ENCODE data around the gene ARID4A. TPM values are rescaled to one million over a fixed set of nuclear protein-coding genes. Genes with fewer than 3 reads are reported as not detected.

The ARID4A gene
- total RNA-seq, 4 donors from 2014 or later = 12.6 to 33.7 (median 18.5) TPM

DNA sequence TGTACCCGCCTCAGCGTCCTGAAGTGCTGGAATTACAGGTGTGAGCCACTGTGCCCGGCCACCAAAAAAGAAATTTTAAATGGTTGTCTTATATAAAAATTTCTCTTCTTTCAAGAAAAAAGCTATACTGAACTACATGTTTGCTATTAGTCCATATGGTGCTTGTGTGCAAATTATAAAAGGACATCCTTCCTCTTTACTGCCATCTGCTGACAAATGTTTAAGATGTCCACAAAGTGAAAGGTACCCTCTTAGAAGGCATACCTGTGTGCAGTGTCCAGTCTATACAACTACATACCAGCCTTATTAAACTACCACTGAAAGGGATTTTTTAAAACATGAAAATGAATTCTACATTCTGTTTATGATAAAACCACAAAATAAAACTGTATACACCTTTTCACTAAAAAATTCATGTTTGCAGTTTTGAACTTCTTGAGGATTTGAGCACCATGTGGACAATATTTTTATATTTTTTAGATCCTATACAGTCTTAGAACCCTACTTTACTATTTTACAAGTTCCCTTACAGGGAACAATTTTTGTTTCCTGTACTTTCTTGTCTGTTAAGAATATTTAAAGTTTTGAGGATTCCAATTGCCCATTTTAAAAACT lies 64.5 kb downstream of the ARID4A start:
- ATAC-seq (ENCODE audit: low FRiP score) (no peak), DNase-seq (ENCODE audit: low spot score) (no peak)
- TF ChIP-seq, protein P1, sequence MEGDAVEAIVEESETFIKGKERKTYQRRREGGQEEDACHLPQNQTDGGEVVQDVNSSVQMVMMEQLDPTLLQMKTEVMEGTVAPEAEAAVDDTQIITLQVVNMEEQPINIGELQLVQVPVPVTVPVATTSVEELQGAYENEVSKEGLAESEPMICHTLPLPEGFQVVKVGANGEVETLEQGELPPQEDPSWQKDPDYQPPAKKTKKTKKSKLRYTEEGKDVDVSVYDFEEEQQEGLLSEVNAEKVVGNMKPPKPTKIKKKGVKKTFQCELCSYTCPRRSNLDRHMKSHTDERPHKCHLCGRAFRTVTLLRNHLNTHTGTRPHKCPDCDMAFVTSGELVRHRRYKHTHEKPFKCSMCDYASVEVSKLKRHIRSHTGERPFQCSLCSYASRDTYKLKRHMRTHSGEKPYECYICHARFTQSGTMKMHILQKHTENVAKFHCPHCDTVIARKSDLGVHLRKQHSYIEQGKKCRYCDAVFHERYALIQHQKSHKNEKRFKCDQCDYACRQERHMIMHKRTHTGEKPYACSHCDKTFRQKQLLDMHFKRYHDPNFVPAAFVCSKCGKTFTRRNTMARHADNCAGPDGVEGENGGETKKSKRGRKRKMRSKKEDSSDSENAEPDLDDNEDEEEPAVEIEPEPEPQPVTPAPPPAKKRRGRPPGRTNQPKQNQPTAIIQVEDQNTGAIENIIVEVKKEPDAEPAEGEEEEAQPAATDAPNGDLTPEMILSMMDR (IDR thresholded peaks at IDR 0.05) = no peak

DNA sequence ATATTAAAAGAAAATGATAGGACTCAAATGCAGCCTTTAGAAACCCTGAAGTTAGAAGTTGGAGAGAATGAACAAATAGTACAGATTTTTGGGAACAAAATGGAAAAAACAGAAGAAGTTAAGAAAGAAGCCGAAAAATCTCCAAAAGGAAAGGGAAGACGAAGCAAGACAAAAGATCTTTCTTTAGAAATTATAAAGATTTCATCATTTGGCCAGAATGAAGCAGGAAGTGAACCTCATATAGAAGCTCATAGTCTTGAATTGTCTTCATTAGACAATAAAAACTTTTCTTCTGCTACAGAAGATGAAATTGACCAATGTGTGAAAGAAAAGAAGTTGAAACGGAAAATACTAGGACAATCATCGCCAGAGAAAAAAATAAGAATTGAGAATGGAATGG lies 66.0 kb downstream of the ARID4A start:
- DNase-seq (ENCODE audit: low spot score) (no peak), ATAC-seq (ENCODE audit: low FRiP score) (no peak)
- TF ChIP-seq, protein P1 (IDR thresholded peaks at IDR 0.05) = no peak

DNA sequence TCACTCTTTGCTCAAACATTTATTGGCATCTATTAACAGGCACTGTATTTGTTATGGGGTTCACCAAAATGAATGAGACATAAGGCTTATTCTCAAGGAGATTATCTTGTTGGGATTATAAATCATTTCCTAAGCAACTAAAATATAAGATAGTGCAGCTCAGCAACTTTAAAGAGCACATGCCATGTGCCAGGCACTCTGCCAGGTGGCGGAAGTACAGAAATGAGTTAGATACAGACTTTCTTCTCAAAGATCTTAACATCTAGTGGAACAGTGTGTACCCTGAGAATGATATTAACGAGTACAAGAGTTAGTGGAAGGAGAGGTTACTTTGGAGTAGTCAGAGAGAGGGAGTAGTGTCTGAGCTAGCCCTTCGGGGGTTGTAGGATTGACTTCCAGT lies 68.9 kb downstream of the ARID4A start:
- TF ChIP-seq, protein P1 (IDR thresholded peaks at IDR 0.05) = no peak
- DNase-seq (ENCODE audit: low spot score) (no peak), ATAC-seq (ENCODE audit: low FRiP score) (no peak)

DNA sequence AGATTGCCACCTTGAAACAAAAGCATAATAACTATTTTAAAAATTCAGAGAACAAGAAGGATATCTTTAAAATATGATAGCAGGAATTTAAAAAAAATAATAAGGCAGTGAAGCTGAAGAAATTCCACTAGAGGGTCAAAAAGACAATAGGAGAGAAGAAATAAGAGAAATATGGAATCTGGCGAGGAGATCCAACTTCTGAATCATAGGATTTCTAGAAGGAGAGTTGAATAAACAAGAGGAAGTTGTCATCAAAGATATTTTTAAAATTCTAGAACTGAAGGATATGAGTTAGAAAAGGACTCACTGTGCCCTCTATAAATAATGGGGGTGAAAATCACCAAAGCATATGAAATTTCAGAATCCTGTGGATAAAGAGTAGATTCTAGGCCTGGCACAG lies 70.6 kb downstream of the ARID4A start:
- DNase-seq (ENCODE audit: low spot score) (no peak), ATAC-seq (ENCODE audit: low FRiP score) (no peak)
- TF ChIP-seq, protein P1 (IDR thresholded peaks at IDR 0.05) = no peak

DNA sequence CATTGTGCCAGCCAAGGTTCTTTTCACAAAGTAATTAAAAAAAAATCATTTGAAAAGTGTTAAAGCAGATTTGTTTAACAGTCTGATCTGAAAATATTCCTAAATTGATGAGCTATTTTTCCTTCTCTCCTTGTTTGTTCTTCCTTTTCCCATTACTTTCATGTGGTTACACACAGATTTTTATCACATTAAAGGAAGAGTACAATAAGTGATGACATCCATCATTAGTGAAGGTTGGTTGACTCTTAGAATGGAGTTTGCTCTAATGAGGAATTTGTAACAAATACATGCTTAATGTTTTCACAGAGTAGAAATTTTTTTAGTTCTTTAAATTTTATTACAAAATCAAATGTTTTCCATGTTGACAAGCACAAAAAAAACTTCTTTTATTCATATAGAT lies 78.4 kb downstream of the ARID4A start:
- ATAC-seq (ENCODE audit: low FRiP score) (no peak), DNase-seq (ENCODE audit: low spot score) (no peak)
- TF ChIP-seq, protein P1 (IDR thresholded peaks at IDR 0.05) = no peak

DNA sequence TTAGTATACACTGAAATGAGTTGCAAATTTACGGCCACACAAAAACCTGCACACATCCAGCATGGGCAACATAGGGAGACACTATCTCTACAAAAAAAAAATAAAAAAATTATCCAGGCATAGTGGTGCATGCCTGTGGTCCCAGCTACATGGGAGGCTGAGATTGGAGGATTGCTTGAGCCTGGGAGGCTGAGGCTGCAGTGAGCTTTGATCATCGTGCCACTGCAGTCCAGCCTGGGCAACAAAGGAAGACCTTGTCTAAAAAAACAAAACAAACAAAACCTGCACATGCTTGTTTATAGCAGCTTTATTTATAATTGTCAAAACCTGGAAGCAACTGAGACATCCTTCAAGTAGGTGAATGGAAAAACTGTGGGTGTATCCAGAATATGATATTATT lies 92.5 kb downstream of the ARID4A start:
- TF ChIP-seq, protein P1 (IDR thresholded peaks at IDR 0.05) = no peak
- DNase-seq (ENCODE audit: low spot score) = no peak
- no peak for ATAC-seq (ENCODE audit: low FRiP score)

DNA sequence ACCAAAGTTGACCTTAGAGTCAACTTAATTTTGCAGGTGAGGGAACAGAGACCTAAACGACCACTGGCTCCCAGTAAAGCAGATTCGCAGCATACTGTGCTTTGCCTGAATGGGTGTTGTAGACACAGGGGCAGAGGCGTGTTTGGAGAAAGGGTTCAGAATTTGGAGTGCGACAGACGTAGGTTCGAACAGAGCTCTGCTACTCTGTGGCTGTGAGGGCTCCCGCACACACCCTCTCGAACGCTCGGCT lies 97.1 kb downstream of the ARID4A start:
- TF ChIP-seq, protein P1 (IDR thresholded peaks at IDR 0.05) = no peak
- DNase-seq (ENCODE audit: low spot score) = no peak
- no peak for ATAC-seq (ENCODE audit: low FRiP score)

Measured in omental fat pad (tissue), 4 donors.